Cardiac muscle cell (in vitro differentiated cells and primary cell): ENCODE results near the gene TTYH2. TPM values are rescaled to one million over a fixed set of nuclear protein-coding genes. Genes with fewer than 3 reads are reported as not detected.

Experiments used
- DNase-seq, 2 donors: peaks; one replicate each; pipeline versions ENCODE4 v3.0.0 to v3.0.0-alpha.2; 2010 to 2017; ENCODE audit warnings: low read depth in 1 of 2, low spot score in 1 of 2
- H3K27ac ChIP-seq: fragments of 200-600 bp; sonication (generic); 2 replicates; pipeline ENCODE4 v1.5.1; 2016
- H3K27me3 ChIP-seq: fragments of 200-600 bp; sonication (generic); 2 replicates; pipeline ENCODE4 v1.6.0; 2016; ENCODE audit warnings: control low read depth
- H3K36me3 ChIP-seq: fragments of 200-600 bp; sonication (generic); 2 replicates; pipeline ENCODE4 v1.5.1; 2016; ENCODE audit warnings: control low read depth
- H3K4me1 ChIP-seq: fragments of 200-600 bp; sonication (generic); 2 replicates; pipeline ENCODE4 v1.8.1; 2017; ENCODE audit warnings: low read depth, mild to moderate bottlenecking, mixed run types
- H3K4me3 ChIP-seq: fragments of 200-600 bp; sonication (generic); 2 replicates; pipeline ENCODE4 v1.5.1; 2016; ENCODE audit warnings: mild to moderate bottlenecking
- H3K9me3 ChIP-seq: fragments of 200-600 bp; sonication (generic); 2 replicates; pipeline ENCODE4 v1.5.1; 2017; ENCODE audit warnings: low read depth, mild to moderate bottlenecking, control low read depth
- polyA plus RNA-seq: library from polyadenylated mRNA; unstranded; fragments of >200 nt; fragmentation: Nextera tagmentation; extraction: Ambion mirVana; gene quantifications from 2 replicates; pipeline ENCODE4 v1.2.1, GENCODE V29; 2016
- total RNA-seq: library from RNA; depleted of rRNA; stranded (reverse); fragments of >200 nt; gene quantifications from 2 replicates; pipeline ENCODE4 v1.2.3, GENCODE V29; 2016
- TF ChIP-seq, protein P1 (sequence below): IDR thresholded peaks from 2 replicates; pipeline ENCODE4 v1.5.1; 2012; ENCODE audit warnings: low read depth, mild to moderate bottlenecking, low read length

The TTYH2 gene
- total and polyA plus RNA-seq, 2 experiments from 2014 or later = 7.8 to 7.9 TPM

DNA sequence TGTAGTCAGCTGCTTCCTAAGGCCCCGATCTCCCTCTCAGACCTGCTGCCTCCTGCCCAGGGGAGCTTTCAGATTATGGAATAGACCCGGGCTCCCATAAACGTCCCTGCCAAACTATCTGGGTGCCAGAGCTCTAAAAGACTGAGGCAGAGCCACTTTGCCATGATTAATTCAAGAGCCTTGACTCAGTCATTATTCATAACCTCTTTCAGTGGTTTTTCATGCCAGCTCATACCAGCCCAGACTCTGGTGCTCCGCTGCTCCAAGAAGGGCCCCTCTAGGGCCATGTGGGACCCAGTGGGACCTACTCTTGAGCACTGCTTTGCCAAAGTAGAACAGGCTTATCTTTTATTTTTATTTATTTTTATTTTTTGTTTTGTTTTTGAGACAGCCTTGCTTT lies 84.6 kb downstream of the TTYH2 start:
- DNase-seq = no peak
- no peaks in the 10 kb centered on the region for H3K36me3 ChIP-seq
- no peak overlapping the region for H3K4me3 ChIP-seq
- peaks cover 3% of the 10 kb centered on the region for H3K4me1 ChIP-seq
- no peak overlapping the region for H3K27ac ChIP-seq
- no peaks in the 10 kb centered on the region for H3K27me3 ChIP-seq
- TF ChIP-seq, protein P1, sequence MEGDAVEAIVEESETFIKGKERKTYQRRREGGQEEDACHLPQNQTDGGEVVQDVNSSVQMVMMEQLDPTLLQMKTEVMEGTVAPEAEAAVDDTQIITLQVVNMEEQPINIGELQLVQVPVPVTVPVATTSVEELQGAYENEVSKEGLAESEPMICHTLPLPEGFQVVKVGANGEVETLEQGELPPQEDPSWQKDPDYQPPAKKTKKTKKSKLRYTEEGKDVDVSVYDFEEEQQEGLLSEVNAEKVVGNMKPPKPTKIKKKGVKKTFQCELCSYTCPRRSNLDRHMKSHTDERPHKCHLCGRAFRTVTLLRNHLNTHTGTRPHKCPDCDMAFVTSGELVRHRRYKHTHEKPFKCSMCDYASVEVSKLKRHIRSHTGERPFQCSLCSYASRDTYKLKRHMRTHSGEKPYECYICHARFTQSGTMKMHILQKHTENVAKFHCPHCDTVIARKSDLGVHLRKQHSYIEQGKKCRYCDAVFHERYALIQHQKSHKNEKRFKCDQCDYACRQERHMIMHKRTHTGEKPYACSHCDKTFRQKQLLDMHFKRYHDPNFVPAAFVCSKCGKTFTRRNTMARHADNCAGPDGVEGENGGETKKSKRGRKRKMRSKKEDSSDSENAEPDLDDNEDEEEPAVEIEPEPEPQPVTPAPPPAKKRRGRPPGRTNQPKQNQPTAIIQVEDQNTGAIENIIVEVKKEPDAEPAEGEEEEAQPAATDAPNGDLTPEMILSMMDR = no peak
- H3K9me3 ChIP-seq = no peaks in the 10 kb centered on the region

DNA sequence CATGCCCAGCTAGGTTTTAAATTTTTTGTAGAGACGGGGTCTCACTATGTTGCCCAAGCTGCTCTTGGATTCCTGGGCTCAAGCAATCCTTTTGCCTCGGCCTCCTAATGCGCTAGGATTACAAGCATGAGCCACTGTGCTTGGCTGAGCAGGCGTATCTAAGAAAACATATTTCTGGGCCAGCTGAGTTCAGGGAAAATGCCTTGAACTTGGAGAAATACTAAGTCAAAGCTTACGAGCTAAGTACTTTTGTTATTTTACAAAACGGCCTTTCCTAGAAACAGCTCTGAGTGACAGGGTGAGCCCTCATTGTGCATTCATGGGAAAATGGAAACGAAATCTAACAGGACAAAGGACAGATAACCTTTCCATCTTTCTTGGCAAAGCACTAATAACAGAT lies 85.4 kb downstream of the TTYH2 start:
- Histone ChIP-seq H3K27ac (no peak overlapping the region), H3K27me3 (no peaks in the 10 kb centered on the region), H3K36me3 (no peaks in the 10 kb centered on the region), H3K4me1 (peaks cover 3% of the 10 kb centered on the region), H3K4me3 (no peak overlapping the region), H3K9me3 (no peaks in the 10 kb centered on the region)
- DNase-seq = no peak
- TF ChIP-seq, protein P1 = no peak

DNA sequence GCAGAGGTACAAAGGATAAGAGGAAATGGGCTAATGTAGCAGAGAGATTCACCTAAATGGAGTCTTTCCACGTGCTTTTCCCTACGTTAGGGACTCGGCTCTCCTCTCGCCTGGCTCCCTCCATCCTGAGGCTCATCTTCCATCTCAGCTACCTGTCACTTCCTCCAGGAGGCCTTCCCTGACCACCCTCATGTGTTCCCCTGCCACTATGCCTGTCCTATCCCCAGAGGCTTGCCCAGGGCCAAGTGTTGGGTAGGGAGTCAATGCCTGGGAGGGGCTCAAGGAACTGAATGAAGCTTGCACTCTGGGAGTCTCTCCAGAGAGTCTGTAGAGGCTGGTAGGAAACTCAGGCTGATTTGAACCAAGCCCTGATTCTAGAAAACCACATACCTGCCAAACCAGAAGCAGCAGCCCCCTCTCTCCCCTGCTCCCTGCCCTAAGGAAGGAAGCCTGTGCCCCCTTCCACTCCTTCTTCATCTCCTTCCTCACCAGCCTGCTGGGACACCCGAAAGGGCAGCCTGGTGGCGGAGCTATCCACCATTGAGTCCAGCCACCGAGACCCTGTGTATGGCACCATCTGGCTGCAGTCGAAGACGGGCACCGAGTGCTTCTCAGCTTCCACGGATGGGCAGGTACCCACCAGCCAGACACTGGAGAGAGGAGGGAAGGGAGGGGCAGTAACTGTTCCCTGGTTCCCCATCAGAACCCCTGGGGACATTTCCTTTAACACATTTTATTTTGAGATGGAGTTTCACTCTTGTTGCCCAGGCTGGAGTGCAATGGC lies 86.0 kb downstream of the TTYH2 start:
- no peak for DNase-seq
- no peaks in the 10 kb centered on the region for H3K27me3 ChIP-seq
- TF ChIP-seq, protein P1 = no peak
- peaks cover 3% of the 10 kb centered on the region for H3K4me1 ChIP-seq
- no peaks in the 10 kb centered on the region for H3K9me3 ChIP-seq
- H3K36me3 ChIP-seq = no peaks in the 10 kb centered on the region
- no peak overlapping the region for H3K4me3 ChIP-seq
- H3K27ac ChIP-seq = no peak overlapping the region

GRCh38 chr17:74303305-74303704 lies 89.9 kb downstream of the TTYH2 start:
- TF ChIP-seq, protein P1 = no peak
- Histone ChIP-seq H3K36me3 (no peaks in the 10 kb centered on the region), H3K9me3 (no peaks in the 10 kb centered on the region), H3K27me3 (no peaks in the 10 kb centered on the region), H3K4me1 (peaks cover 5% of the 10 kb centered on the region), H3K4me3 (no peak overlapping the region), H3K27ac (no peak overlapping the region)
- DNase-seq = no peak

DNA sequence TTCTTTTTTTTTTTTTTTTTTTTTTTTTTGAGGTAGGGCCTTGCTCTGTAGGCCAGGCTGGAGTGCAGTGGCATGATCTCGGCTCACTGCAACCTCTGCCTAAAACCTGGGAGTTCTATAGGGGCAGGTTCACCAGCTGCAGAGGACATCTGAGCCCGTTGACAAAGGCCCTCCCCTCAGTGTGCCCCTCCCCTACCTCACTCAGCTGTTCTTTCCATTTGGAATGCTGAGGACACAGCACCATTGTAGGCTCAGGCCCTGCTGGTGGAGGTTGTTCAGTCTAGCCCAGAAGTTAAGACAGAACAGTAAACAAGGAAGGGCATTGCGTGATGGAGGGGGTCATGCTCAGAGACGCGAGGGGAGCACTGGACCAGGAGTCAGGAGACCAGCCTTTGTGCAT lies 90.8 kb downstream of the TTYH2 start:
- Histone ChIP-seq H3K9me3 (no peaks in the 10 kb centered on the region), H3K4me3 (no peak overlapping the region), H3K36me3 (no peaks in the 10 kb centered on the region), H3K27ac (no peak overlapping the region), H3K4me1 (peaks cover 5% of the 10 kb centered on the region), H3K27me3 (no peaks in the 10 kb centered on the region)
- DNase-seq = no peak
- TF ChIP-seq, protein P1 = no peak
